ENCODE results near the gene ELFN1.

GRCh38 chr7:1761097-1761496 is 91.0 kb downstream of the ELFN1 start:
- TF ChIP-seq CTCF (IDR thresholded peaks at IDR 0.05; ENCODE audit: low read depth, low read length) (no peak), POLR2A (IDR thresholded peaks at IDR 0.05; ENCODE audit: extremely low read depth, insufficient read length) (no peak), MYC (IDR thresholded peaks at IDR 0.05; ENCODE audit: low read depth, low read length) (no peak)
